Medulla oblongata (tissue), 1 donor: ENCODE results near the gene IRX4.

Experiments used
- DNase-seq: peaks from one replicate; pipeline ENCODE4 v3.0.0-alpha.2; 2015; ENCODE audit errors: extremely low spot score

Gene IRX4

DNA sequence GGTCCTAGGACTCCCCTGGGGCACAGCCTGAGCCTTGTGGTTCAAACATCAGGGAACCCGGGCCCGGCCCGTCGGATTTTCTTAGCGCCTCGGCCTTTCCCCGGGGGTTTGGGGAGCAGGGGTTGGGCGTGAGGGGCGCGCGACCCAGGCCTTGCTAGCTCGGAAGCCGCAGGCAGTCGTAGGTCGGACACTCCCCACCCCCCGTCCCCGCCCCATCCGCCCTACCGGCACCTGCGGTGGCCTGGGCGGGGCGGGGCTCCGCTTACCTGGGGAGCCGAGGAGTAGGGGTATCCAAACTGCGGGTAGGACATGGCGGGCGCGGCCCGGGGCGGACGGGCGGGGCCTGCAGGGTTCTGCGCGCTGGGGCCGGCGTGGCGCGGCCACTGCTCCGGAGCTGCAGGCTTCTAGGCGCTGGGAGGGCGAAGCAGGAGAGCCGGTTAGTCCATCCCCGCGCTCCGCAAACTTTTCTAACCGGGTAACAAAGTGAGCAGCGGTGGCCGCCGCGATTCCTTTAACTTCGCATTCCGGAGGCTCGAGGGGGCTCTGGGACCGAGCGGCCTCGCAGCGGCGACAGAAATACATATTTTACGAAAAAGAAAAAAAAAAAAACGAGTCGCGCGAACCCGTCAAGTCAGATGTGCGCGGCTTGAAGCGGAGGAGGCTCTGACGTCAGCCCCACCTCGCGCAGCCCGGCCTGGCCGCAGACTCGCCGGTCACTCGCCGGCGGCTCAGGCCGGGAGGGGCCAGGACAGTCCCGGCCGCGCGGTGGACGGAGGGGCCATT lies at the start of gene IRX4:
Gene IRX4 (minus strand): TSS at position 589 of the 783 bp plus-strand sequence. CDS start 278 bp downstream, at position 311.
- DNase-seq = no peak

DNA sequence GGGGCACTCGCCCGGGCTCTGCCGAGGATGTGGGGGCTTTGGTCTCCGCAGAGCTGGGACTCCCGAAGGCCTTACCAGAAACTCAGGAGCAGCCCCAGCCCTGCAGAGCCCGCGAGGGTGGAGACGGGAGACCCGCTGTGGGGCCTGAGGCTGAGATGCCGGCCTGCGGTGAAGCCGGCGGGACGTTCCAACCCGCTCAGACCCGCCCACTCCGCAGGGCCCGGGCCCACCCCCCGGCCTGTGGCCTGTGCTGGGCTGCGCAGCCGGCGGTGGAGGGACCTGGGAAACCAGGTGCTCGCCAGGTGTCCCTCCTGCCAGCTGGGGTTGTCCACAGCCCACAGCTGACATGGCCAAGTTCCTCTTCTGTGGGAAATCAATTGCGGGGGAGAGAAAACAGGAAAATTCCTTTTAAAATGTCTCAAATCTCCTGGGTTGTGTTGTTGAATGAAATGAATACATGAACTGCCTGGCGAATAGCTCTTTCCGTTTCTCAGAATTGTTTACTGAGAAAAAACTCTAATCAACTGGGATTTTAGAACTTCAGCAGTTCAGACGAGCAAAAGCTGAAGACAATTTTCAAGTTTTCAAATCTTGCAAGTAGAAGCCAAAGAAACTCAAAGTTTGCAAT lies 49.0 kb upstream of the IRX4 start:
- DNase-seq = no peak

DNA sequence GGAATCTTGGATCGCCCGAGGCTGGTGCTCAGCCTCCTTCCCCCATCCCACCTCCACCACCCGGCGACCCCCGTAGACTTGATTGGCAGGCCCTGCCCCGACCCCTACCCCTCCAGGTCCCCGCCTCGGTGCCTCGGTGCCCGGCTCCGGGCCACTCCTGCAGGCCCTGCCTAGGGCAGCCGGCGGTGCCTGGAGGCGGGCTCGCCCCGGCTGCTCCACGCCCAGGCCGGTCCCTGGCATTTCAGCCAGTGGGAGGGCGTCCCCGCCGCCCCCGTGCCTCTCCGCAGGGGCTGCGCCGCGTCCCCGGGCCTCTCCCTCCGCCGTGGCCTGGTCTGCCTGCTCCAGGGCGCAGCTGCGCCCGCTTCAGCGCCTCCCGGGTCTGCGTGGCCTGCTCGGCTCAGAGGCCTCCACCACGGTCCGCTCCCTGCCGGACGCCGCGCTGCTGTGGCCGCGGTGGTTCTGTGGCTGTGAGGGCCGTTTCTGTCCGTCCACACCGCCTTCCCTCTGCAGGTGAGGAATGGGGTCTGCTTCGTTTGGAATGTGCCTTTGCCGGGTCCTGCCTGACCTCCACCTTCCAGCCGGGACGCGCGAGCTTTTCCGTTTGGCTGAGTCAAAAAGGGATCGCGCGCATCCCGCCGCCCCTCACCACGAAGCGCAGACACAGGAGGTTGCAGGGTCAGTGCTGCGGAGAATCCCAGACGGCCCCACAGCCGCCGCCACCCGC lies 48.3 kb upstream of the IRX4 start:
- DNase-seq = no peak

DNA sequence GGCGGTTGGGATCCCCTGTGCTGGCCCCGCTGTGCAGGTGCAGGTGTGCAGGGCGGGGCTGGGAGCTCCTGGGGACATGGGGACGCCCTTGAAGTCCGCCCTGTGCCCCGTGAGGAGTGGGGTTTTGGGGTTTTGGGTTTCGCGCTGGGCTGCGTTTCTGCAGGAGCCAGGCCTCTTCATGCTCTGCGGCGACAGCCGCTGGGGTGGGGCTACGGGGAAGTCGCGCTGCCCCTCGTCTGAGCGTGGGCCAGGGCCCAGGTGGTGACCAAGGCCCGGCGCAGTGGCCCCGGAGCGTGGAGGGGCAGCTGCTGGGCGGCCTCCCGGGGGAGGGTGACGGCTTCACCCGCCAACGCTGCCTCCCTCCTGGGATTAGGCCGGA lies 47.8 kb upstream of the IRX4 start:
- DNase-seq = no peak

DNA sequence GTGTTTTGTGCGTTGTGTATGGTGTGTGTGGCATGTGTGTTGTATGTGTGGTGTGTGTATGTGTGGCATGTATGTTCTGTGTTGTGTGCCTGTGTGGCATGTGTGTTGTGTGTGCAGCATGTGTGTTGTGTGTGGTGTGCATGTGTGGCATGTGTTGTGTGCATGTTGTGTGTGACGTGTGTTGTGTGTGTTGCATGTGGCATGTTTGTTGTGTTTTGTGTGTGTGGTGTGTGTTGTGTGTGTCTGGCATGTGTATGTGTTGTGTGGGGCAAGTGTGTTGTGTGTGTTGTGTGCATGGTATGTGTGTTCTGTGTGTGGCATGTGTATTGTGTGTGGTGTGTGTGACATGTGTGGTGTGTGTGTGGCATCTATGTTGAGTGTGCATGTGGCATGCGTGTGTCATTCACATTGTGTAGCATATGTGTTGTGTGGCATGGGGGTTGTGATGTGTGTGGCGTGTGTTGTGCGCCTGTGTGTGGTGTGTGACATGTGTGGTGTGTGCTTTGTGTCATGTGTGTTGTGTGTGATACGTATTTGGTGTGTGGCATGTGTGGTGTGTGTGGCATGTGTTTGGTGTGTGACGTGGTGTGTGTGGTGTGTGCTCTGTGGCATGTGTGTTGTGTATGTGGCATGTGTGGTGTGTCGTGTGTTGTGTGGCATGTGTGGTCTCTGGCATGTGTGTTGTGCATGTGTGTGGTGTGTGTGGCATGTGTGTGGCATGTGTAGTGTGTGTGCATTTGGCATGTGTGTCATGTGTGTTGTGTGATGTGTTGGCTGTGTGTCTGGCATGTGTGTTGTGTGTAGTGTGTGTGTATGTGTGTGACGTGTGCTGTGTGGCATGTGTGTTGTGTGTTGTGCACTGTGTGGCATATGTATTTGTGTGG lies 46.6 kb upstream of the IRX4 start:
- DNase-seq = no peak

DNA sequence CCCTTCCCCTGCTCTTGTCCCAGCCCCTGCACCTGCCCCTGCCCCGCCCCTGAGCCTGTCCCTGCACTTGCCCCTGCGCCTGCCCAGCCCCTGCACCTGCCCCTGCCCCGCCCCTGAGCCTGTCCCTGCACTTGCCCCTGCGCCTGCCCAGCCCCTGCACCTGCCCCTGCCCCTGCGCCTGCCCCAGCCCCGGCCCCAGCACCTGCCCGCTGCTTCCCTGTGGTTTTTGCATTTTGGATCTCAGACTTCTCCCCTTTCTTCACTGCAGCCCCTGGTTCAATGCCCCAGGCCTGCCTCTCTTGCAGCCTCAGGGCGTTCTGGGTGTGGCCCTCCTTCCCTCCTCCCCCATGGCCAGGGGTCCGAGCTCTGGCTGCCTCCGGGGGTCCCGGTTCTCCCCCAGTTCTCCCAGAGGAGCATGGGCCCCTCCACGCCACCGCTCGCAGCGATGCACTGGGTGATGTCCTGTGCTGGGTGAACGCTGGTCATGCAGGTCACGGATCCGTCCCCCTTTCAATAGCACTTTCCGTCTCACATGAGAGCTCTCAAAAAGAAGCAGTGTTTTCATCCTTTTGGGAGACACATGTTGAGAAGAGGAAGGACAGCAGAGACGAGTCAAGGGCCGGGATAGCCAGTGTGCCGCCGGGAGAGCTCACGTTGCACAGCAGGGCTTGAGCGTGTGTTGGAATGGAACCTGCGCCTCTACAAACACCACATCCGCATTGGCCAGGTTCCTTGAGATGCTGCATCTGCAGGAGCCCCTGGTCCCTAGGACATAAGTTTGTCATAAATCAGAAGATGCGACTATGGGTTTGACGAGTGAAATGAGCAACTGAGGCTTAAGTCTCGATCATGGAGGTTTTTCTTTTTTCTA lies 44.0 kb upstream of the IRX4 start:
- DNase-seq = no peak

DNA sequence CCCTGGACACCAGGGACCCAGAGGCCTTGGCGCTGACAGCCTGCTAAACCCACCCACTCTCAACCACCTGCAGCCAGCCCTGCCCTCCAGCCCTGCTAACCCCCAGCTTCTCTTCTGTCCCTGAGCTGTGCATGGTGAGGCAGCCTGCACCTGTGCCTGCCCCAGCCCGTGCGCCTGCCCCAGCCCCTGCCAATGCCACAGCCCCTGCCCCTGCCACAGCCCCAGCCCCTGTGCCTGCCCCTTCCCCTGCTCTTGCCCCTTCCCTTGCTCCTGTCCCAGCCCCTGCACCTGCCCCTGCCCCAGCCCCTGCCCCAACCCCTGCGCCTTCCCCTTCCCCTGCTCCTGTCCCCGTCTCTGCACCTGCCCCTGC lies 43.3 kb upstream of the IRX4 start:
- no peak for DNase-seq

DNA sequence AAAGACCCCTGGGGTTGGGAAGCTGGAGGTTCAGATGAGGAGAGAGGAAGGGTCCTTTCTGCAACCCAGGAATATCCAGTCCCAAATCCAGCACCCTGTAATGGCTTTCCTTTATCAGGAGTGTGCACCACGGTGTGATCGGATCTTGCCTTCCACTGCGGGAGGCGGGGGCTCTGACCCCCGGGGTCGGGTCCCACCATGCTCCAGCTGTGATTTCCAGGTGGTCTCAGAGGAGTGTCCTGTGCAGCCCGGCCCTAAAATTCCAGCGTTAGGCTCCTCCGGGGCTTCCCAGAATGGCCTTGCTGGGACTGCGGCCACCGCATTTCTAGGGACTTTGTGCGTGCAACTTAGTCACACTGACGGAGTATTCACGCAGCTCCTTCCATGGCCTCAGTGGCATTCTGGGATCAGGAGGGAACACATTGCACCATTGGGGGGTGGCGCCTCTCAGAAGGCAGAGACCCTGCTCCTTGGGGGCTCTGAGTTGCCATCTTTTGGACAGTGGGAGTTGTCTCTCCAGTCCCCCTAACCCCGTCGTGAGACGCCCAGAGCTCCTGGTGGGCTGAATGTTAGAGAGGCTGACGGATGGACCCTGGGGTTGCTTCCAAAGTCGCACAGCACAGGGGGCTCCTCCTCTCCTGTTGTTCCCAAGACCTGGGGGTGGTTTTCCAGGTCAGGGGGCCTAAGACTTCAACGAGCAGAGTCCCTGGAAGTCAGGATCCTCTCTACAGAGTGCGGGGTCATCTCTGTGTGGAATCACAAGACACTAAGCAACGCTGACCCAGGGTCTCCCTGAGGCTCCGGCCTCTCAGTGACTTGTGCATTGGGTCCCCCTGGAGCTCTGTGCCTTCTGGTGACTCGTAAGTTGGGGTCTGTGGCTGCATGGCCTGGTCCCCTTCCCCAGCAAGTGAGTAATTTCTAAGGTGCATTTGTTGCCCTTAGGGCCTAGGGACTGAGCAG lies 42.7 kb upstream of the IRX4 start:
- no peak for DNase-seq

DNA sequence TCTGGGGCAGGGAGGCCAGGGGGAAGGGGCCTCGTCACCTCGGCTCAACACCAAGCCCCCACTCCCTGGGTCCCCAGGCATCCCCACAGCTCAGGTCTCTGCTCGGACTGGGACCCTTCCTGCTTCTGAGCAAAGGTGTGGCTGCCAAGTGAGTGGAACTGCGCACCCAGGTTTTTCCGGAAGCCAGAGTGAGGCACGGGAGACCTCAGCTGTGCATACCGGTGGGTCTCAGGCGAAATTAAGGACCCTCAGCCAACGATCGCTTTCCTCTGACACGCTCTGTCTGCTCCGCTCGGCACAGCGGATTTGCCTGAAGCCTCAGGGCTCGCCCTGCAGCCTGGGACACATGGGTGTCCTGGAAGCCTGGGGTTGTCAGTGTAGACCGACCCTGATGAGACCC lies 41.0 kb upstream of the IRX4 start:
- DNase-seq = no peak

DNA sequence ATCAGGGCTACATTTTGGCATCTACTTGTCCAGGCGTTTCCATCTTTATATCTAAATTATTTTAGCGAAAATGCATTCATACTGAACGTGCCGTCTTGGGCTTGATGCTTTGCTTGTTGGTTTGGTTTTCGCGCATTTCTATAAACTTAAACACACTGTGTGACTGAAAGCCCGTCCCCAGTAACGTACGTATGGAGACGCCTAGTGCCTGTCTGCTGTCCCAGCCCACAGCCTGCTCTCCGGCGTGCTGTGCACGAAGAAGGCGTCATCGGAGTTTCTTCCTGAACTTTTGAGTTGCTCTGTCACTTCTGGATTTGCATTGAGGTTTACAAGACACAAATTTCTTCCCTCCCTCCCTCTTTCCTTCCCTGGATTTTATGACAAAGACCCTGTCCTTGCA lies 40.6 kb upstream of the IRX4 start:
- no peak for DNase-seq

DNA sequence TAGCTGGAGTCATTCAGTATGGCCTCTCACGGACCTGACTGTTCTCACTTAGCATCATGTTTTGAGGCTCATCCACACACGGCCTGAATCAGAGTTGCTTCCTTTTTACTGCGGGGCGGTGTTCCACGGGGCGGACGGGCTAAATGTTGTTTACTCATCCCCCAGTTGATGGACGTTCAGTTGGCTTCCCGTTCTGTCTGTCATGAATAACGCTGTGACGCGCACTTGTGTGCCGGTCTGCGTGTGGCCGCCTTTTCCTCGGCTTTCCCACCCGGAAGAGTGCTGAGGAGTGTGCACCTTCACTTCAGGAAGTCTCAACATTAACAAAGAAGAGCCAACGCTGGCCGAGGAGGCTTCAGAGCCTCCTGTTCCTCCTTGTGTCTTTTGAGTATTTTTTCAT lies 39.0 kb upstream of the IRX4 start:
- DNase-seq = no peak

DNA sequence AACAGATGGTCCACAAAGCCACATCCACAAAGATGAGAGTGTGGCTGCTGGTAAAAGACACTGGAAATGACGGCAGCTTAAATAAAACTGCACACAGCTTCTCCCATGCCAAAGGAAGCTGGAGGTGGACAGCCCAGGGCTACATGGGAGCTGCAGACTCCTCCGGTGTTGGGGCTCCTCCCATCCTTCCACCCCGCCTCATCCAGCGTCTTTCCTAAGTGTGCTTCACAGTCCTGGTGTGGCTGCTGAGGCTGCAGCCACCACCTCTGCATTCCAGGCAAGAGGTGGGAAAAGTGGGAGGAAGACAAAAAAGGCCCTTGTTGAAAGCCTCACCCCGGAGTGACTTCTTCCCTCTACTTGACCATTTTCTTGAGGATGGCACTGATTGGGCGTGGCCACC lies 37.0 kb upstream of the IRX4 start:
- DNase-seq = no peak

DNA sequence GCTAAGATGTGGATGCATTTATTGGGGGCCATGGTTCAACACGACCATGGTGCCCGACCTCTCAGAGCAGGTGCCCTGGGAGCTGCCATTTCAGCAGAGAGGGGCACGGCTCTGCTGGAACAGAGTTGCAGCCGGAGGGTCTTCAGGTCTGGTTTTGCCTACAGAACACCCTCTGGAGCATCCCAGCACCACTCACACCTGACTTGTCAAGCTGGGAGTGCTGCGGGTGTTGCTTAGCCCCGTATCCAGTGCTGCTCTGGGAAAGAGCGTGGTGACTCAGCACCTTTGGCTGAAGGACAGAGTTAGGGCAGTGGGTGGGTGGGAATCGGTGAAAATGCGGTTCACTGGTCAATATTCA lies 36.5 kb upstream of the IRX4 start:
- DNase-seq = no peak

DNA sequence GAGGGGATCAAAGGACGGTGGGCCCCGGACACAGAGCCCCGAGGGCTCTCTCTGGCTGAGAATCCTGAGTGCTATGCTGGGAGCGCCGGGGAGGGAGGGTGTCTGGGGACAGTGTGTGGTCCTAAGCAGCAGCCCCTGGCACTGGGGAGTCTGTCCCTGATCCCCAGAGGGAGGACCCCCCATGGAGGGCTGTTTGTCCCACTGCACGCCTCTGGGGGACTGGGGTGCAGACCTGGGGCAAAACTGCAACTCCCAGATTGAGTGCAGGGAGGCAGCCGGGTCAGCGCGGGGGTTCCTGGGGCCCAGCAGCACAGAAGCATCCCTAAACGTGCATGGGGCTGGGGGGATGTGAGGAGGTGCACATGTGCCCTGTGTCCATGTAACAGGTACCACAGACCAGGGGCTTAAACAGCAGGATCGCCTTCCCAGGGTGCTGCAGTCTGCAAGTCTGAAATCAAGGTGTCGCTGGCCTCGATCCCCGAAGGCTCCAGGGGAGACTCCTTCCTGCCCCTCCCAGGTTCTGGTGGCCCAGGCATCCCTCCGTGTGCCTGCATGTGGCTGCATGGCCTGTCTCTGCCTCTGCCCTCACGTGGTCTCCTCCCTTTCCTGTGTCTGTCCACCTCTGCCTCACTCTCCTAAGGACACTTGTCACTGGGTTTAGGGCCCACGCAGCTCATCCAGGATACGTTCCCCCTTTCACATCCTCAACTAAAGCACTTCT lies 35.9 kb upstream of the IRX4 start:
- no peak for DNase-seq

DNA sequence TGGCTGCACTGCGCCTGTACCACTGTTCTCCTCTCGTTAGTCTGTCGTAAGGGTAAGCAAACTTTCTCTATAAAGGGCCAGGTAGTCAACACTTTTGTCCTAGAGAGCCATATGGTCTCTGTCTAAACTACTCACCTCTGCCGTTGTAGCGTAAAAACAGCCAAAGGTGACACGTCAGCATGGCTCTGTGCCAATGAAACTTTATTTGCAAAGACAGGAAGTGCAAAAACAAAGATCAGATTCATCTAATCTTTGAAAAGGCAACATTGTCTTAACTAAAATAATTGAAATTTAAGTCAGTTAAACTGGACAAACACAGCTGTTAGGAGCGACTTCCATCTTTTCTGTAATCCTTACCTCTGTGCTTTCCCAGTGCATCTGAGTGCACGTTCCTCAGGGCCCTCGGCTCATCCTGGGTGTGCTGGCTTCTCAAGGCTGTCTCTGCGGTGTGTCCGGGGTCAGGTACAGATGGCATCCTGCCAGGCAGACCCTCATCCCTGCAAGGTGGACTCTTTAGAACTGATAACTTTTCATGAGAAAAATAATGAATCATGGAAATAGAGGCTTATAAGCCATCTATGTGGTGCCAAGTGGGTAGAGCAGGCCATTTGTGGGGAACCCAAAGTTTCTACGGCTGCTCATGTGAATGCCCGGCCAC lies 35.2 kb upstream of the IRX4 start:
- DNase-seq = no peak

DNA sequence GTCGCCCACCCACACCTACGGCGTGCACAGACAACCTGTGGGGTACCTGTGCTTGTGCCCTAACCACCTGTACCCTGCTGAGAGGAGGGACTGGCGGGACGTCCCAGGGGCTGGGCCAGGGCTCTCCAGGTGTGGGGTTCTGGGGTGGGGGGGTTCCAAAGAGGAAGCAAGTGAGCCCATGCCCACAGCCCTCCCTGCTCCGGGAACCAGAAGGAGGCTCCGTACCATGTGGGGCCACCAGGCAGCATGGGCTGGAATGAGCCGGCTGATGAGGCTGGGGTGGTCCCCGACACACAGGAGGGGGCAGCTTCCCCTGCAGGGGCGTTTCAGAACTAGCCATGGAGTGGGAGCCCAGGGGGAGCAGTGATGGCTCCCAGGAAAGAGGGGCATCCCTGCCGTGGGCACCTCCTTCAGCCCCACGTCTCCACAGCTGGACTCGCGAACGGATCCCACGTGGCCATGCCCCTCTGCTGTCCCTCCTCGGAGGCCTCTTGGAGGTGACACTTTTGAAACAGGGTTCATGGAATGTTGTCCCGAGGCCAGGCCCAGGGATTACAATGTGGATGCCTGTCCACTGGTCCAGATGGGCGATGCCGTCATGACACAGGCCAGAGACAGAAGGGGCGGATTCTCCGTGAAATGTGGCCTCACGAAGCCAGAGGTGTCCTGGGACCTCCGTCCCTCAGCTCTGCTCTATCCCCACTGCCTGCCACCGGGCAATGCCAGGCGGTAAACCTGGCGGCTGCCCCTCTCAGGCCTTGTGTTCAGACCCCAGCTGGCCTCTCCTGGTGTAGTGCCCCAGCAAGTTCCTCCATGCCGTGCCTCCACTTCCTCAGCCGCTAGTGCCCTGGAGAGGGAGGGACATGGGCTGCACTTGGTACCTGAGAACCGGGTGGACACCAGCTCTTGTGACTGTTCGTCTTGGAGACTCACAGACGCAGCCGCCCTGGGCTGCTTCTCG lies 33.6 kb upstream of the IRX4 start:
- DNase-seq = no peak

DNA sequence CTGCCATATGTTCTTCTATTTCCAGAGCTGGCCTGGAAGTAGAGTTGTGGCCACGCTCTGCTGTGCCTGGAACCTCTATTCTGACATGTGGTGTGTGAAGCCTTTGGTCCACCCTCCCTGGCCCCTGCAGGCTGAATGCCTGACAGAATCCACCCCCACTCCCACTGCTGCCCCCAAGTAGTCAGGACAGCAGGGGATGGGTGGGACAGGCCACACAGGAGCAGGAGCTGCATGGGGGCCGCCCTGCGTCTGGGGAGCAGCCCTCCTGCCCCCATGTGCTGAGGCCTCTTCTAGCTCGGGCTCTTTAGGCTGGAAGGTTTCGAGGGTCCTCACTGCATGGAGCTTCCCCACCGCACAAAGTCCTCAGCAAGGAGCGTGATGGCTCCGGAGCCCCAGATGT lies 32.6 kb upstream of the IRX4 start:
- no peak for DNase-seq

DNA sequence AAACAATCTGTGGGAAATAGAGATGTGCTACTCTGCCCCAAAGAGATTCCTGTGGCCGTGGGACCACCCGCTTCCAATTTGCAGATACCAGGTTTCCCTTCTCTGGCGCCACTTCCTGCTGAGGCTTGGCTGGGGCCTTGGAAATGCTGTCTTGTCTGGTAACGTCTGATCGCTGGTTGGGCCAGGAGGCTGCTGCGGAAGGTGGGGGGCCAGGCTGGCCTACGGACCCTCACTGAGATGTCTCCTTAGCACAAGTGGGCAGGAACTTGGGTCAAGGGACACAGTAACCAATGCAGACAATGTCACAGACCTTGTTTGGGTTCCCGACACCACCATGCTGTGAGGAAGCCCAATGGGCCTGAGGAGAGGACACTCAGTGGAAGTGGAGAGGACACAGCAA lies 31.7 kb upstream of the IRX4 start:
- DNase-seq = no peak
